ENCODE data around the gene SLC9C2. TPM values are rescaled to one million over a fixed set of nuclear protein-coding genes. Genes with fewer than 3 reads are reported as not detected.

SLC9C2 gene
- total RNA-seq, 1 donor from 2014 or later = 0.51 TPM

DNA sequence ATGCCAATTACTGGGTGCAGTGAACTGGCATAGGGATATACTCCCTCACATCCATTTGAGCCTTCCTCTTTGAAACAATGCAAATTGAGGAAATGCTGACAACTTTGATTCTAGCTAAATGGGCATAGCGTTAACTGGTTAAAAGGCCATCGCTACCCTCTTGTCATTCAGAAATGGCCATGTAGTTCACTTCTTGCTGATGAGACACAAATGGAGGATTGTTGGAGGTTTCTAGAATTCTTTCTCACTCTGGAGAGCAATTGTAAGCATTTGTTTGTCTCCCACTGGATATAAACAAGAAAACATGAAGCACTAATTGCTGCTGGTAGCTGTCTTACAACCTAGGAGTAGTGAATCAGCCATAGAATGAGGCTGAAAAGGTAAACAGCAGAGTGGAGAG lies 111.4 kb downstream of the SLC9C2 start:
- no peak for TF ChIP-seq CTCF (IDR thresholded peaks at IDR 0.05; ENCODE audit: unreplicated experiment)
- peaks cover 42% of the 10 kb centered on the region for H3K36me3 Mint-ChIP-seq (ENCODE audit: low read depth, unreplicated experiment)
- H3K27me3 Mint-ChIP-seq (ENCODE audit: unreplicated experiment) = peaks cover 1% of the 10 kb centered on the region
- H3K4me3 Mint-ChIP-seq (ENCODE audit: unreplicated experiment) = no peak overlapping the region
- no peak for DNase-seq (ENCODE audit: low spot score)
- H3K27ac Mint-ChIP-seq (ENCODE audit: unreplicated experiment) = no peak overlapping the region
- peaks cover 12% of the 10 kb centered on the region for H3K4me1 Mint-ChIP-seq (ENCODE audit: unreplicated experiment)
- H3K9me3 Mint-ChIP-seq (ENCODE audit: unreplicated experiment) = peaks cover 7% of the 10 kb centered on the region

GRCh38 chr1:173489929-173490328 lies 112.9 kb downstream of the SLC9C2 start:
- H3K36me3 Mint-ChIP-seq (ENCODE audit: low read depth, unreplicated experiment) = peaks cover 50% of the 10 kb centered on the region
- H3K4me3 Mint-ChIP-seq (ENCODE audit: unreplicated experiment) = no peak overlapping the region

GRCh38 chr1:173489149-173489600 lies 113.7 kb downstream of the SLC9C2 start:
- H3K4me3 Mint-ChIP-seq (ENCODE audit: unreplicated experiment) = no peak overlapping the region
- peaks cover 50% of the 10 kb centered on the region for H3K36me3 Mint-ChIP-seq (ENCODE audit: low read depth, unreplicated experiment)
- TF ChIP-seq CTCF (IDR thresholded peaks at IDR 0.05; ENCODE audit: unreplicated experiment) = no peak
- peak overlapping the region; percentile 7 for H3K27ac Mint-ChIP-seq (ENCODE audit: unreplicated experiment)
- H3K9me3 Mint-ChIP-seq (ENCODE audit: unreplicated experiment) = peaks cover 7% of the 10 kb centered on the region
- peak; percentile 8 for DNase-seq (ENCODE audit: low spot score)
- peaks cover 1% of the 10 kb centered on the region for H3K27me3 Mint-ChIP-seq (ENCODE audit: unreplicated experiment)
- H3K4me1 Mint-ChIP-seq (ENCODE audit: unreplicated experiment) = peaks cover 12% of the 10 kb centered on the region

More at GRCh38 chr1:173489929-173490328, 112.9 kb downstream of the SLC9C2 start:
- Mint-ChIP-seq H3K27ac (ENCODE audit: unreplicated experiment) (no peak overlapping the region), H3K9me3 (ENCODE audit: unreplicated experiment) (peaks cover 7% of the 10 kb centered on the region), H3K27me3 (ENCODE audit: unreplicated experiment) (peaks cover 1% of the 10 kb centered on the region), H3K4me1 (ENCODE audit: unreplicated experiment) (peaks cover 12% of the 10 kb centered on the region)
- no peak for TF ChIP-seq CTCF (IDR thresholded peaks at IDR 0.05; ENCODE audit: unreplicated experiment)
- no peak for DNase-seq (ENCODE audit: low spot score)

GRCh38 chr1:173488001-173488400 lies 114.9 kb downstream of the SLC9C2 start:
- H3K36me3 Mint-ChIP-seq (ENCODE audit: low read depth, unreplicated experiment) = peaks cover 42% of the 10 kb centered on the region
- H3K4me3 Mint-ChIP-seq (ENCODE audit: unreplicated experiment) = peak overlapping the region; percentile 10
- H3K27ac Mint-ChIP-seq (ENCODE audit: unreplicated experiment) = no peak overlapping the region
- peaks cover 12% of the 10 kb centered on the region for H3K4me1 Mint-ChIP-seq (ENCODE audit: unreplicated experiment)
- H3K27me3 Mint-ChIP-seq (ENCODE audit: unreplicated experiment) = no peaks in the 10 kb centered on the region
- no peak for DNase-seq (ENCODE audit: low spot score)
- no peak for TF ChIP-seq CTCF (IDR thresholded peaks at IDR 0.05; ENCODE audit: unreplicated experiment)
- peaks cover 2% of the 10 kb centered on the region for H3K9me3 Mint-ChIP-seq (ENCODE audit: unreplicated experiment)

GRCh38 chr1:173485401-173485800 lies 117.5 kb downstream of the SLC9C2 start:
- H3K27me3 Mint-ChIP-seq (ENCODE audit: unreplicated experiment) = no peaks in the 10 kb centered on the region
- H3K4me1 Mint-ChIP-seq (ENCODE audit: unreplicated experiment) = peaks cover 12% of the 10 kb centered on the region
- peaks cover 46% of the 10 kb centered on the region for H3K36me3 Mint-ChIP-seq (ENCODE audit: low read depth, unreplicated experiment)
- H3K27ac Mint-ChIP-seq (ENCODE audit: unreplicated experiment) = no peak overlapping the region
- TF ChIP-seq CTCF (IDR thresholded peaks at IDR 0.05; ENCODE audit: unreplicated experiment) = no peak
- no peak for DNase-seq (ENCODE audit: low spot score)
- no peaks in the 10 kb centered on the region for H3K9me3 Mint-ChIP-seq (ENCODE audit: unreplicated experiment)
- peak overlapping the region; percentile 5 for H3K4me3 Mint-ChIP-seq (ENCODE audit: unreplicated experiment)
